Measurements from ENCODE around the gene SLC16A4. TPM values are rescaled to one million over a fixed set of nuclear protein-coding genes. Genes with fewer than 3 reads are reported as not detected.

SLC16A4 gene
- total and polyA plus RNA-seq, 2 experiments from 2014 or later: 0.94 to 1.6 TPM

- Mint-ChIP-seq H3K4me1 (peaks cover 66% of the 10 kb centered on the region), H3K27me3 (ENCODE audit: insufficient read depth, low read depth, poor library complexity) (no peaks in the 10 kb centered on the region), H3K4me3 (peak overlapping the region; percentile 49), H3K36me3 (ENCODE audit: low read depth) (peaks cover 53% of the 10 kb centered on the region), H3K27ac (no peak overlapping the region), H3K9me3 (no peaks in the 10 kb centered on the region)
- peak overlapping the region; percentile 18 for H3K27ac ChIP-seq (ENCODE audit: low read depth)
- ATAC-seq (peak; percentile 73), DNase-seq (ENCODE audit: low spot score) (peak; percentile 34)
- peaks cover 100% of the 10 kb centered on the region for H3K79me2 ChIP-seq (replicated peaks; ENCODE audit: insufficient read depth)
- H3K36me3 ChIP-seq (ENCODE audit: insufficient read depth): no peaks in the 10 kb centered on the region; the same call in 1 of the 2 replicates
- peaks cover 94% of the 10 kb centered on the region for H4K20me1 ChIP-seq (replicated peaks; ENCODE audit: insufficient read depth)
- no peaks in the 10 kb centered on the region for H3K27me3 ChIP-seq (ENCODE audit: insufficient read depth)
- no peaks in the 10 kb centered on the region for H3K9me2 ChIP-seq (ENCODE audit: insufficient read depth)
- peaks cover 61% of the 10 kb centered on the region for H3K4me1 ChIP-seq (ENCODE audit: insufficient read depth)
- peak overlapping the region; percentile 57 for H3K4me3 ChIP-seq
- H2AFZ ChIP-seq: no peak overlapping the region
- TF ChIP-seq EZH2 (IDR thresholded peaks at IDR 0.05; ENCODE audit: low read depth, unreplicated experiment) (no peak), POLR2AphosphoS5 (IDR thresholded peaks at IDR 0.05; ENCODE audit: low read depth) (no peak), ZNF331 (CRISPR knock-in tag; IDR thresholded peaks at IDR 0.05; ENCODE audit: low read depth) (no peak), ETS1 (IDR thresholded peaks at IDR 0.05) (no peak), CTCF (conservative IDR thresholded peaks at IDR 0.05; ENCODE audit: low read depth in 2 of 2) (no peak), ZNF462 (CRISPR knock-in tag; IDR thresholded peaks at IDR 0.05) (no peak), NANOG (IDR thresholded peaks at IDR 0.05; ENCODE audit: borderline replicate concordance) (no peak), EZH2phosphoT487 (IDR thresholded peaks at IDR 0.05; ENCODE audit: unreplicated experiment) (no peak), STAT1 (IDR thresholded peaks at IDR 0.05; ENCODE audit: unreplicated experiment) (no peak), JUNB (IDR thresholded peaks at IDR 0.05; ENCODE audit: unreplicated experiment) (no peak), CREB1 (CRISPR knock-in tag; IDR thresholded peaks at IDR 0.05; ENCODE audit: low read depth) (no peak), ZNF114 (CRISPR knock-in tag; IDR thresholded peaks at IDR 0.05) (no peak)
- TF ChIP-seq, protein P1, sequence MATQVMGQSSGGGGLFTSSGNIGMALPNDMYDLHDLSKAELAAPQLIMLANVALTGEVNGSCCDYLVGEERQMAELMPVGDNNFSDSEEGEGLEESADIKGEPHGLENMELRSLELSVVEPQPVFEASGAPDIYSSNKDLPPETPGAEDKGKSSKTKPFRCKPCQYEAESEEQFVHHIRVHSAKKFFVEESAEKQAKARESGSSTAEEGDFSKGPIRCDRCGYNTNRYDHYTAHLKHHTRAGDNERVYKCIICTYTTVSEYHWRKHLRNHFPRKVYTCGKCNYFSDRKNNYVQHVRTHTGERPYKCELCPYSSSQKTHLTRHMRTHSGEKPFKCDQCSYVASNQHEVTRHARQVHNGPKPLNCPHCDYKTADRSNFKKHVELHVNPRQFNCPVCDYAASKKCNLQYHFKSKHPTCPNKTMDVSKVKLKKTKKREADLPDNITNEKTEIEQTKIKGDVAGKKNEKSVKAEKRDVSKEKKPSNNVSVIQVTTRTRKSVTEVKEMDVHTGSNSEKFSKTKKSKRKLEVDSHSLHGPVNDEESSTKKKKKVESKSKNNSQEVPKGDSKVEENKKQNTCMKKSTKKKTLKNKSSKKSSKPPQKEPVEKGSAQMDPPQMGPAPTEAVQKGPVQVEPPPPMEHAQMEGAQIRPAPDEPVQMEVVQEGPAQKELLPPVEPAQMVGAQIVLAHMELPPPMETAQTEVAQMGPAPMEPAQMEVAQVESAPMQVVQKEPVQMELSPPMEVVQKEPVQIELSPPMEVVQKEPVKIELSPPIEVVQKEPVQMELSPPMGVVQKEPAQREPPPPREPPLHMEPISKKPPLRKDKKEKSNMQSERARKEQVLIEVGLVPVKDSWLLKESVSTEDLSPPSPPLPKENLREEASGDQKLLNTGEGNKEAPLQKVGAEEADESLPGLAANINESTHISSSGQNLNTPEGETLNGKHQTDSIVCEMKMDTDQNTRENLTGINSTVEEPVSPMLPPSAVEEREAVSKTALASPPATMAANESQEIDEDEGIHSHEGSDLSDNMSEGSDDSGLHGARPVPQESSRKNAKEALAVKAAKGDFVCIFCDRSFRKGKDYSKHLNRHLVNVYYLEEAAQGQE (IDR thresholded peaks at IDR 0.05; ENCODE audit: unreplicated experiment): no peak
- H3K4me2 ChIP-seq: peak overlapping the region; percentile 89
- no peaks in the 10 kb centered on the region for H3F3A ChIP-seq (replicated peaks; ENCODE audit: low read depth)
Measured at GRCh38 chr1:110346690-110347089, 44.1 kb downstream of the SLC16A4 start.

Data from GM23338 (cell line).